GM18867 (cell line): ENCODE results near the gene OXNAD1.

Source experiments
- ATAC-seq: cut with Tn5 transposase; IDR thresholded peaks from one replicate; pipeline ENCODE4 v1.9.1; 2021; ENCODE audit warnings: mild to moderate bottlenecking, moderate library complexity; ENCODE audit not compliant: unreplicated experiment

Gene OXNAD1

DNA sequence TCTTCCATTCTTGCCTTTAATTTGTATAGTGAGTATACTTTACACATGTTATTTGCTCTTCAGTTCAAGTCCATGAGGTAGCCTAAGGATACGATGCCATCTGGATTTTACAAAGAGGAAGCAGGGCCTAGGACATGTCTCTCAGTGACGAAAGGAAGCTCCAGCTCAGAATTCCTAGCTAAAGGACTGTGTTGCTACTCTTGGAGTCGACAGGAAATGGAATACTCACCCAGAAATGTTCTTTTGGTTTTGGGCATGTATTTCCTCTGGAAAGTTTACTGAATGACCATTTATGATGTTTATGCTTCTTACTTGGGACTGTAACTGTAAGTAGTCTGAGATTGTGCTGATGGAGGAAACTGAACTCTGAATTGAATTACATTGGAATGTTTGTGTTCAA is 12.5 kb downstream of the OXNAD1 start:
- ATAC-seq = no peak

DNA sequence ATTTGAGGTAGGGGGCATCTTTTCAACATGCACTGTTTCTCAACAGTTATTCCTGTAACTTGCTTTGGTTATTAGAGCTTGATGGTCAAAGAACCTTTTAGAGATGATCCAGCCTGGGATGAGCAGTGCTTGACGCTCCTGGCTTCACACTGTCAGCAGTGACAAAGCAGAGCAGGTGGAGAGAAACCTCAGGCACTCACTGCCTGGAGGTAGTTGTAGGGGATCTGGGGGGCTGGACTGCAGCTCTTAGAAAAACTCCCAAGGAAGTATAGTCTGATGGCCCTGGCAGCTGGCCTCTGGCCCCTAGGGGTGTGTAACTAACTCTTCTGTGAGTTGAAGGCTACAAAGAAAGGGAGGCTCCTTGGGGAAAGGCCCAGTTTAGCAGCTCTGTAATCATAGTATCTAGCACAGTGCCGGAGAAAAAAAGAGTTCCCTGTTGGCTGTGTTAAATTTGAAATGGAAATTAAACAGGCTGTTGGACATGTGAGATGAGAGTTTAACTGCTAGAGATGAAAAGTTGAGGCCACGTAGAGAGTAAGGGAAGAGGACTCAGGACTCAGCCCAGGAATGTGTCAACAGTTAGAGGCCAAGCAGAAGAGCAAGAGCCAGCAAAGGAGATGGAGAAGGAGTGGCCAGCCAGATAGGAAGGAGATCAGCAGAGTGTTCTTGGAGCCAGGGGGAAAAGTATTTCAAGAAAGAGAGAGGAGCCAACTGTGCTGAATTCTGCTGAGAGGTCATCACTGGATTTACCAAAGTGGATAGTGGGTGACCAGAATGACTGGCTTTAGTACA is 14.2 kb downstream of the OXNAD1 start:
- no peak for ATAC-seq

DNA sequence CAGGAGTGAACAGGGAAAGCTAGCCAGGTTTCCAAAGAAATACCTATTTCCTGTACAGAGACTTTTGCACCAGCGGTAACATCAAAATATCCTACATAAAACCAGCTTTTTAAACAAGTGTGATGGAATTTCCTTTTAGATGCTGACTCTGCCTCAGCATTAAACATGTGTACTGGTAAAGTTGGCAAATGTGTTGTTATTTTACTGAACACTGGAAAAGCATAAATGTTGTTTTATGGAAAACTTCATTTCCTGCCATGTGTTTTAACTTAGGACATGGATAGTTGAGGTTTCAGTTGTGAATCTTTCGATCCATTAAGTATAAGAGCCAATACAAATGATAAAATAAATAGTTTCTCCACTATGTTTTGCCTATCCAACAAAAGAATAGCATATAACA is 15.7 kb downstream of the OXNAD1 start:
- ATAC-seq = no peak

DNA sequence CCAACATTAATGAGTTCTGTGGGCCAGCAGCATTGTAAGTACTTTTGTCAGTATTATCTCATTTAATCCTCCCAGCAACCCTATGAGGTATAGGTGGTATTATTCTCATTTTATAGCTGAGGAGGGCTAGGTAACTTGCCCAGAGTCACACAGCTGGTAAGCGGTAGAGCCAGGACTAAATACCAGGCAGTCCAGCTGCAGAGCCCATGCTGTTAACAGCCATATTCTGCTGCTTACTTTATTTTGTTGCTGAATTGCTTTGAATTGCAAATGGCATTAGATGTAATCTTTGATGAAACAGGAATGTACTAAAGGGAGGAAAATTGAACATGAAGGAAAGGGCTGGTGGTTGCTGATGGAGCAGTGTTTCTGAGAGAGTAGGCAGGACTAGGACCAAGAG is 19.6 kb downstream of the OXNAD1 start:
- ATAC-seq = no peak

DNA sequence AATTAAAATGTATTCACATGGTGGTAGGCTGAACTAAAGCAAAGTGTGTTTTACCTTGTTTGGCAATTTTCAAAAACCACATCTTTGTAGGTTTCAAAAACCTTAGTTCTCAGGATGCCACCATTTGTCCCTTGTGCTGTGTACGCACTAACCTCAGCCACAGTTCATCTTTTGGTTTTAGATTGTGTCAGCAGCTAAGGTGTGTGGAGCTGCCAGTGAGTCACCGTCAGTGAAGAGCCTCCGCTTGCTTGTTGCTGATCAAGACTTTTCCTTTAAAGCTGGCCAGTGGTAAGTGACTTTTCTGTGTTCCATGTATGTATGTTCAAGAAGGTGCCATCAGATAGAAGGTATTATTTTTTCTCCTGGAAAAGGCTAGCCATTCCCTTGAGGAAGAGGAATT is 21.1 kb downstream of the OXNAD1 start:
- peak; percentile 87 for ATAC-seq

DNA sequence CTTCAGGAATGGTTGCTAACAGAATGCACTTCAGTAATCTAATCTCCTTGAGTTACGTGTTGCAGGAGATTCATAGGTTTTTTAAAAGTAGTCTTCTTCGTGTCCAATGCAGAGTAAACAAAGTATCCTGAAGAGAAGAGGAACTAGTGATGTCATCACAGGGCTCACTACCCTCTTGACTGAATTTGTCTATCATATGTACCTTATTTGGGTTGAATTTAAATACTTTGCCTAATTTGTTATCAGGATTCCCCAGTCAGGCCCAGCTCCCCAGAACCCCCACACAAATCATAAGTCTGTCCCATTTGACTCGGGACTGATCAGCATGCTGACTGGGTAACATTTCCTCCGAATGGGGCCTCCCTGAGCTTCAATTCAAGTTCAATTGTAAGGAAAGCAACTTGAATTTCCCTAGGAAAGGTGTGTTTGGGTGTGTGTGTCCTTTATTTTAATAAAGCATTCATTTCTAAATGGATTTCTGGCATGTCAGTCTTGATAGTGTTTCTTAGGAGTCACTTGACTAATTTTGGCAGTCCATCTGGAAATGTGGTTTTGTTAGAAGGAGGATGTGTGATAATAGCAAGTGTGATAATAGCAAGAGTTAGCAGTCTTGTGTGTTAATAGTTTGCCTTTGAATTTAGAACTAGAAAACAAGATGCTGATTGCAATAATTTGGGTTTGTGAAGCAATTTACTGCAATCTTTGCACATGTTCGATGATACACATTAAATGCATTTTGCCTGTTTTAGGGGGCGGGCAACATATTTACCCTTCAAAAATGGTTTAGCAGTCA is 21.9 kb downstream of the OXNAD1 start:
- peak; percentile 14 for ATAC-seq

DNA sequence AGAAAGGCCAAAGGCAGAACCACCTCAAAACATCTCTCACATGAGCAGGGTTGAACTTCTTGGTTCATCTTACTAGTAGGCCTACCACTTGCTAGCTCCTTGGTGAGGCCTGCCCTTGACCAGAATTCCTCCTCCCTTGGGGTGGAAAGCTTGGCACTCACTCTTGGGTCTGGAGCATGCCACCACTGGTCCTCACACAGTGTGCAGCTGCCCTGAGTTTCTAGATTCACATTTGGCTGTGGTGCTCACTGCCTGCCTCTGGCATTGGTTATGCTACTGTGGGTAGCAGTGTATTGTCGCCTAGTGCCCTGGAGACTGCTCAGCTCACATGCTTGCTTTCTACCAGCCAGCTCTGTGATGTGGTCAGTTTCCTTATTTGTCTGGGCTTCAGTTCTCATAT is 23.7 kb downstream of the OXNAD1 start:
- ATAC-seq = no peak

DNA sequence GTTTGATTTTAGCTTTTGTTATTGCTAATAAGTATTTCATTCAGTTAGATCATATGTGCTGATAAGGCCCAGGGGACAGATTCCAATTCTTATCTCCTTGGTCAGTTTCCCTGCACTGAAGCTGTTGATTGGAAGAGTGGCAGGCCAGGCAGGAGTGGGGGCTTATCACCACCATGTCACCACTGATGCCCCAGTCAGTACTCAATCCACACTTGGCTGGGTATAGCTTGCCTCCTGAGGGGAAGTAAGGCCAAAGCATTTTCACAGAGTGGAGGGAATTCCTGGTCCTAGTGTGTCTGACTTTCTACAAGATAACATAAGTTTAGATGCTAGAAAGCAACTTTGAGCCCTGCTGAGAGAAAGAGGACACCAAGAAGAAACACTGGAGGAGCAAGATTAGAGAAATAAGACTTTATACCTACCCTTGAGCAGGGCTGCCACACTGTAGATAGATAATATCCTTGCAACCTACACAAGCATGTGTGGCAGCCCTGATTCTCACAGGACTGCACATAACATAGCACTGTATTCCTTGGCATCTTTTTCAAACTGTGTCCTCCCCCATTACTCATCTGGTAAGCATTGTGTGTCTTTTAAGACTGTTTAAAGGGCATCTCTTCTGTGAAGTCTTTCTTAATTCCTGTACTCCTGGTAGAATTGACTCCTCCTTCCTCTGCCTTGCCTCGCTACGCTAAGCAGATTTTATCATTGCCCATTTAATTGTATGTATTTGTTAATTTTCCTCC is 24.3 kb downstream of the OXNAD1 start:
- no peak for ATAC-seq

DNA sequence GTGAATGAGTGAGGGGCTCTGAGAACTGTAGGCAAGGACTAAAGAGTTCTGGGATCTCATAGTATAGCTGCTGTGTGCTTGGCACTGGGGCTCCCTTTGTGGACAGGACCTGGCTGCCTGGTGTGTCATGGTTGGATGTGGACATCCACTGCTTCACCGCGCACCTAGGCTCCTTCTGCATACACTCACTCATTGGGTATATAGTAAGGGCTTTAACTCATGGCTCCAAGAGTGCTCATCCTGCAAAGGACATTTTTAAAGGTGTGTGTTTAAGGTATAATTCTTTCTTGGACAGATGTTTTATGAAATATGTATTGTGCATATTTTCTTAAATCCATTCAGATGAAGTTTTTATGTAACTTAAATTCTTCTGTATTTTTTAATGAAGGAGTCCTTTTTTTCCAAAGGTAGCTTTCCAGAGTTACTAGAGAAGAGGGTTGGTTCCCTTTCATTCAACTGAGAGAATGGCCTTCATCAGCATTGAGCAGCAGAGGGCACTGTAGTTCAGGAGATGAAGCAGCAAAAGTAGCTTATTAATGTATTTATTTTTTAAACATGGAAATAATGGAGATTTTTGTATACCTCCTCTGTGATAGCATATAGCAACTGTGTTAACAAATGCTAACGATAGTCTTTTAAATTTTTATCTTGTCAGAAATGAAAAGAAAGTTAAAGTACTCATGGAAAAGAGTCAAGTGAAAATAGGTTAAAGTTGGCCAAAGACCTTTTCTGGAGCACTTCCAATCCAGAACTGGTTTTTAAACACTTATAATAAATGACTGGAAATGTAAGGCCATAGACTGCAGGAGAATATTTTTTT is 25.2 kb downstream of the OXNAD1 start:
- no peak for ATAC-seq

DNA sequence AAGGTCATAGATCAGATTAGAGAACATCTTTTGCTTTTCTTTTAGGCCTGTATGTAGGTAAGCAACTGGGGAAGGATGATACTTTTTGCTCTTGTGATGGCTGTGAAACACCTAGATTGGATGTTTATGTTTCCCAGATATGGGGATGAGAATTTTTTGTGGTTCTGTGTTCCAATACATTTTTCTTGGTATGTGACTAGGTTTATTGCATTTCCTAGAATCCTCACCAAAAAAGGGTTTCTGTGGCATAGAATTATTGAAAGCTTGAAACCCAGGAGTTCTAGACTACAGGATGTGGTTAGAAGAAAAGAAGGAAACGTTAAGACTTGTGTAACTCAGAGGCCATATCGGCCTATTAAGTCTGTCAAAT is 25.8 kb downstream of the OXNAD1 start:
- ATAC-seq = no peak

DNA sequence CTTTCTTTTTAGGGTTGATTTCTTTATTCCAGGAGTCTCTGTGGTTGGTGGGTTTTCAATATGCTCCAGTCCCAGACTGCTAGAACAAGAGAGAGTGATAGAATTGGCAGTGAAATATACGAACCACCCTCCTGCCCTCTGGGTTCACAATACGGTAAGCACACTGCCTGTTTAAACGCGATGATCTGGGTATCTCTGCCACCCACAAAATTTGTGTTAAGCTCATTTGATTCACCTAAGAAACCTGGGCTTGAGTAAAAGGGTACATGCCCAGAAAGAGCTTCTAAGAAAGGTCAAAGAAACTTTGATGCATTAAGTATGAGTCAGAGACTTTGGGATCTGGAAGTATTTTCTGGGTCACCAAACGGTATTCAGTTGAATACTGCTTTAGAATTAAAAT is 29.8 kb downstream of the OXNAD1 start:
- ATAC-seq = no peak

DNA sequence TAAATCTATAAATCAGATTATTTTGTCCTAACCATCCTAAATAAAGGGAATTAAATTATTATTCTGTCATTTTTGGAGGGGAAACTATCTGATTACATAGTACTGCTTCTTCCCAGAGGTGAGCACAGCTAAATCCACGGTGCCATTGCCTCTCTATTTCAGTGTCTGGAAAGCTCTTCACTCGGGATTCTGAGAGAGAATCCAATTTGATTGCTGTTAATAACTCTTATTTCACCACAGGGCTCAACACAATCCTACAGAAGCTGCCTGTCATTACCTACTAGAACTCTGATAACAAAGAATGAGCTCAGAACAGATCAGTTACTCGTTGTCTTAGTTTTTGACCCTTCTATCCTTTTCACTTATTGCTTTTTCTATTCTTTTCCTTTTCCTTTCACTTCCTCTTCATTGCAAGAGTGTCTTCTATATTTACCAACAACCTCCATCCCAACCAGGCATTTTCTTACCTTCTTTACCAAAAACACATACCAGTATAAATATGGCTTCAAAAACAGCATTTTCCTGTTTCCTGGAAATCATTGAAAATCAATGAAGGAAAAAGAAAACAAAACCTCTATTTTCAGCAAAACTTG is 30.4 kb downstream of the OXNAD1 start:
- no peak for ATAC-seq

DNA sequence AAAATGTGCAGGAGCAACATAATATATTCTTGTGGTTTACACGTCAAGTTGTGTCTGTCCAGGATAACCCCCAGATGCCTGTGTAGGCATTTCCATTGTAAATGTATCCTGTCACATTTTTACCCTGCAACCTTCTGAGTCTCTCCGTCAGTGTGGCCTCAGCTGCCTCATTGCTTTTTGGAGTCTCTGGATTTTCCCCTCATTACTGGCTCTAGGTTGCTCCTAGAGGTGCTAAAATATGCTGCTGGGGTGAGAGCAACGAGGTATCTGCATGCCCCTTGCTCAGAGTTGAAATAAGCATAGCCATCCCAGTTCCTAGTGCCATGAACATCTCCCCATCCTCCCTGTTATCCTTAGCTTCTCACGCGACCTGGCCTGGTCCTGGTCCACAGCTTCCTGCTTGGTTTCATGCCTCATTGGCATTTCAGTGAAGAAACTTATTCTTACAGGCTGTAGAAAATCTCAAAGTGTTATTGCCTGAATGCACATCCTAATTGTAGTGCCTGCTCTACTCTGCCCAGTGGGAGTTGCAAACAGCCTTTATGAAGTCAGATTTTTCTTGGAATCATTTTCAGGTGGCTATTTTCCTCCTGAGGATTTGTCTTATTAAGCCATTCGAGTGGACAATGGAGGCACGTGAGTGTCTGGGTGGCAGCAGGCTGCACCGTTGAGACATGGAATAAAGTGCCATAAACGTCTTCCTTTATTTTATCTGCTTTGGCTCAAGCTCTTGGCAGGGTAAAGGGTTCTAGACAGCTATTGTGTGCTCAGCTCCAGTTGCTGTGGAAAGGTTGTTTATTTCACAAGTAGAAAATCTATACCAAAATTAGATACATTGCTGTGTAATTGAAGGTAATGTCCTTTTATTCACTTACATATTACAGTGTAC is 33.2 kb downstream of the OXNAD1 start:
- ATAC-seq = no peak

DNA sequence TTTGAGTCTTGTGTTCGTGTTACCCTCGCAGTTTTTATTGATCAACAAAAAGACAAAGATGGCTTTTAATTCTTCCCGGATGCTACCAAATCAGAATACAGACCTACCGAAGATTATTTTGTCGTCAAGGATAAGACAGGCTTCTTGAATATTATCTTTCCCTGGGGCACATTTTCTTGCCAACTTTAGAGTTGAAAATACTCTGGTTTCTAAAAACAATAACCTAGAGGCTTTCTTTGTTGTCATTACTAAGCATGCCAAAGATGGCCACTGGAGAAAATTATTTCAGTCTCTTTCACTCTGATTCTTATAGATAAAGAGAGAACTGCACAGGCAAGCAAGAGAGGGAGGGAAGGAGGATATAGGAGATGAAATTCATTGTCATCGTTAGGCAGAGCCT is 33.9 kb downstream of the OXNAD1 start:
- no peak for ATAC-seq

DNA sequence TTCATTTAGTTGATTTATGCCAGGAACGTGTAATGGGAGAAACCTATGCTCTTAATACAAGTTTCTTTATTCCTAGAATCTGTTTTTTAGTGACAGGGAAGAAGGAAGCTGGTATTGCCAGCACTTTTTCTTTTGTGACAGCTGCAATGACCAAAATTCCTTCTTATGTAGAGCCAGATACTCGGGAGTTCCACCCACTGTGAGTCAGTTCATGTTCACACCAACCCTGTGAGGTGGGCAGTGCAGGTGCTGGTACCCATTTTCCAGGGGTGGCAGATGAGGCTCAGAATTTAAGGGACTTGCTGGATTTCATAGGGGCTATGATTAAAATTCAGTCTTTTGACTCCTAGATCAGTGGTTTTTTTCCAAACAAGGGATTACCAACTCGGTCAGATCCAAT is 34.7 kb downstream of the OXNAD1 start:
- no peak for ATAC-seq

DNA sequence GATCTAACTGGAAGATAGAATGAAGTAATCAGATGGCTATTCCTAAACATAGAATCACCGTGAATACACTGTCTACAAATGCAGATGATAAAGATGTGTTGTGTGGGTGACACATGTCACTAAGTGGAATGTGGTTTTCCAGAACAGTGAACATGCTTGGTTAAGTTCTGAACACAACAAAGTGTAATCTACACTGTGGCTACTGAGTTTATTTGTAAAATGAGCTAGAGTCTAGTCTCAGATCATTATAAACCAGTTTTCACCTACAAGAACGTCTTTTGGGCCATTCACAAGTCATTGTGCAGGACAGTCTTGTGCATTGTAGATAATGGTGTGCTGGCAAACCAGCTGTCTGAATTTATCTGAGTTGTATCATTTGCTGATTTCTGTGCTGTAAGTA is 35.3 kb downstream of the OXNAD1 start:
- peak; percentile 52 for ATAC-seq

DNA sequence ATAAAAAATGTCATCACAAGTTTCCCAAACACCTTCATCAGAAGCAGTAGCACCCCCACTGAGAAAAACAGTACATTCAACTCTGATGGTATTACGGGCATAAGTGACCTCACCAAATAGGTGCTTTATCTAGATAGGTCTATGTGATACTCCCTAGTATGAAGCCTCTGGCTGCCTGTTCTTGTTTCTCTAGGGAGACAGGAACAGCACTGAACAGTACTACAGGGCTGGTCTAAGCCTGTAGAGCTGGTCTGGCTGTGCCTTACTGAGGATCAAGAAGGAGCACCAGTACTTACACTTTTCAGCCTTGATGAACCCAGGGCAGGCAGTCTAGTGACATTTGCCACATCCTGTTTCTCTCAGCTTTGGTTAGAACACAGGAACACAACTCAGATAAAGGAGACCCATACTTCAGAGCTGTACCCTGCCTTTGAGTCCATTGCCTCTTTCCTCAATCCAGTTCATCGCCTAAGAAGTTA is 35.9 kb downstream of the OXNAD1 start:
- peak; percentile 70 for ATAC-seq

DNA sequence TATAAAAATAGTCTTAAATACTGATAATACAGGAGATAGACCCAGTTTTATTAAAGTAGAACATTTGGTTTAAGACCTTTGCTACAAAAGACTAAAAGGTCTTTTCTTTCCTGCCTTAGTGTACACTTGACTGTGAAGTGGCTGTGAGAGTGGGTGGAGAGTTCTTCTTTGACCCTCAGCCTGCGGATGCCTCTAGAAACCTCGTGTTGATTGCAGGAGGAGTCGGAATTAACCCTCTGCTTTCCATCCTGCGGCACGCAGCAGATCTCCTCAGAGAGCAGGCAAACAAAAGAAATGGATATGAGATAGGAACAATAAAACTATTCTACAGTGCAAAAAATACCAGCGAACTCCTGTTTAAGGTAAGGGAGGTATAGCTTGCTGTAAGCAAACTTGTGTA is 36.5 kb downstream of the OXNAD1 start:
- ATAC-seq = no peak

DNA sequence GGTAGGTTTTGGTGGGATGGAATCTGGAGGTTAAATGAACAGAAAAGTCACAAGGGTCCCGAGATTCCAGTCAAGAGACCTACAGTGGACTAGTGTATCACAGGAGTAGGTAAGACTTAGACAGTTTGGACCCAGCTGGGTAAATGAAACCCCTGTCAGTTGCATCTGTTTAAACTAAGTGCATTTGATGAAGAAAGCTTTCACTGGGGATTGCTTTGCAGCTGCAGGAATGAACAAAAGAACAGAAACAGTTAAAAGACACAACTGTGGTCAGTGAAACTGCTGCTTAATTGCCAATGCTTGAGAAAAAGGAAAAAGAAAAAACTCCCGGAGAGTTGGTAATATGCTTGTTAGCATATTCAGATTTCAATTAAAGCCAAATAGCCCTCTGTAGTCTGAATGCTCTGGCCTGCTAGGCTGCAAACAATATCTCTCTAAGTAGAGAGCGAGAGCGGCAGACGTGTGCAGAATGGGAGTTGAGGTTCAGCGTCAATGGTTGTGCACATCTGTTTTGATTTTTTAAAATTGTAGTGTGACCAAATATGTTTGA is 37.1 kb downstream of the OXNAD1 start:
- no peak for ATAC-seq
